HFFc6 (cell line): ENCODE results near the gene KCNE2. TPM values are rescaled to one million over a fixed set of nuclear protein-coding genes. Genes with fewer than 3 reads are reported as not detected.

Experiments used
- DNase-seq: peaks from one replicate; pipeline ENCODE4 v3.0.0-alpha.2; 2018
- H3K27ac Mint-ChIP-seq: 2 replicates; pipeline ENCODE4 v1.8.0; 2020; ENCODE audit warnings: mild to moderate bottlenecking, mixed read lengths
- H3K27me3 Mint-ChIP-seq: 2 replicates; pipeline ENCODE4 v1.8.0; 2021; ENCODE audit warnings: mild to moderate bottlenecking, moderate library complexity, mixed read lengths; ENCODE audit not compliant: insufficient read depth
- H3K36me3 Mint-ChIP-seq: 2 replicates; pipeline ENCODE4 v1.8.0; 2021; ENCODE audit warnings: low read depth, mixed read lengths
- H3K4me1 Mint-ChIP-seq: 2 replicates; pipeline ENCODE4 v1.8.0; 2020; ENCODE audit warnings: low read depth, mixed read lengths
- H3K4me3 Mint-ChIP-seq: 2 replicates; pipeline ENCODE4 v1.8.0; 2020; ENCODE audit warnings: mild to moderate bottlenecking, moderate library complexity, mixed read lengths
- H3K9me3 Mint-ChIP-seq: 2 replicates; pipeline ENCODE4 v1.8.0; 2020; ENCODE audit warnings: mild to moderate bottlenecking, mixed read lengths
- total RNA-seq, 6 experiments: library from RNA; stranded (reverse); fragmentation: NEBNext Ultra II Directional; extraction: Animal tissue kit (Norgen Biotek cat#: 25700); gene quantifications; 2 replicates in 1 of 6; 3 replicates in 5 of 6; pipeline ENCODE4 v1.2.3, GENCODE V29; 2021
- TF ChIP-seq, protein P1 (sequence below): fragments of 200-600 bp; sonication (generic); IDR thresholded peaks from 2 replicates; pipeline ENCODE4 v1.5.0; 2021; ENCODE audit warnings: antibody characterized with exemption, mild to moderate bottlenecking

The KCNE2 gene
- total RNA-seq, 6 experiments from 2014 or later: not detected

- H3K27ac Mint-ChIP-seq: no peak overlapping the region
- H3K27me3 Mint-ChIP-seq: peaks cover 22% of the 10 kb centered on the region
- no peaks in the 10 kb centered on the region for H3K36me3 Mint-ChIP-seq
- TF ChIP-seq, protein P1, sequence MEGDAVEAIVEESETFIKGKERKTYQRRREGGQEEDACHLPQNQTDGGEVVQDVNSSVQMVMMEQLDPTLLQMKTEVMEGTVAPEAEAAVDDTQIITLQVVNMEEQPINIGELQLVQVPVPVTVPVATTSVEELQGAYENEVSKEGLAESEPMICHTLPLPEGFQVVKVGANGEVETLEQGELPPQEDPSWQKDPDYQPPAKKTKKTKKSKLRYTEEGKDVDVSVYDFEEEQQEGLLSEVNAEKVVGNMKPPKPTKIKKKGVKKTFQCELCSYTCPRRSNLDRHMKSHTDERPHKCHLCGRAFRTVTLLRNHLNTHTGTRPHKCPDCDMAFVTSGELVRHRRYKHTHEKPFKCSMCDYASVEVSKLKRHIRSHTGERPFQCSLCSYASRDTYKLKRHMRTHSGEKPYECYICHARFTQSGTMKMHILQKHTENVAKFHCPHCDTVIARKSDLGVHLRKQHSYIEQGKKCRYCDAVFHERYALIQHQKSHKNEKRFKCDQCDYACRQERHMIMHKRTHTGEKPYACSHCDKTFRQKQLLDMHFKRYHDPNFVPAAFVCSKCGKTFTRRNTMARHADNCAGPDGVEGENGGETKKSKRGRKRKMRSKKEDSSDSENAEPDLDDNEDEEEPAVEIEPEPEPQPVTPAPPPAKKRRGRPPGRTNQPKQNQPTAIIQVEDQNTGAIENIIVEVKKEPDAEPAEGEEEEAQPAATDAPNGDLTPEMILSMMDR: no peak
- peaks cover 10% of the 10 kb centered on the region for H3K4me1 Mint-ChIP-seq
- no peaks in the 10 kb centered on the region for H3K9me3 Mint-ChIP-seq
- DNase-seq: no peak
- H3K4me3 Mint-ChIP-seq: no peak overlapping the region
Observed at GRCh38 chr21:34358866-34359265, 4.9 kb upstream of the KCNE2 start.

DNA sequence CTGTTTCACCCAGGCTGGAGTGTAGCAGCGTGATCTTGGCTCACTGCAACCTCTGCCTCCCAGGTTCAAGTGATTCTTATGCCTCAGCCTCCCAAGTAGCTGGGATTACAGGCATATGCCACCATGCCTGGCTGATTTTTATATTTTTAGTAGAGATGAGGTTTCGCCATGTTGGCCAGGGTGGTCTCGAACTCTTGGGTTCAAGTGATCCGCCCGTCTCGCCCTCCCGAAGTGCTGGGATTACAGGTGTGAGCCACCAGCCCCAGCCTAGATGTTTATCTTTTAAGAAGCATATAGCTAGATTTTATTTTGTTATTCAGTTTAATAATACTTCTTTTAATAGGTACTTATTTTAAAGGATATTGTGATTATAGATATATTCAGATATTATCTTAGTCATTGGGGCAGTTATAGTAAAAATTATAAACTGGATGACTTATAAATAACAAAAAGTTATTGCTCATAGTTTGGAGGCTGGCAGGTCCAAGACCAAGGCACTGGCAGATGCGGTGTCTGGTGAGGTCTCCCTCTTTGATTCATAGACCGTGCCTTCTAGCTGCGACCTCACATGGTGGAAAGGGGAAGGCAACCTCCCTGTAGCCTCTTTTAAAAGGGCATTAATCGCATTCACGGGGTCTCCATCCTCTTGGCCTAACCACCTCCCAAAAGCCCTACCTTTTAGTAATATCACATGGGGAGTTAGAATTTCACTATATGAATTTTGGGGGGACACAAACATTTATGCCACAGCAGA is 3.1 kb upstream of the KCNE2 start:
- H3K4me1 Mint-ChIP-seq: peaks cover 10% of the 10 kb centered on the region
- H3K27ac Mint-ChIP-seq: no peak overlapping the region
- no peaks in the 10 kb centered on the region for H3K36me3 Mint-ChIP-seq
- no peaks in the 10 kb centered on the region for H3K9me3 Mint-ChIP-seq
- peaks cover 14% of the 10 kb centered on the region for H3K27me3 Mint-ChIP-seq
- TF ChIP-seq, protein P1: no peak
- H3K4me3 Mint-ChIP-seq: no peak overlapping the region
- DNase-seq: no peak

DNA sequence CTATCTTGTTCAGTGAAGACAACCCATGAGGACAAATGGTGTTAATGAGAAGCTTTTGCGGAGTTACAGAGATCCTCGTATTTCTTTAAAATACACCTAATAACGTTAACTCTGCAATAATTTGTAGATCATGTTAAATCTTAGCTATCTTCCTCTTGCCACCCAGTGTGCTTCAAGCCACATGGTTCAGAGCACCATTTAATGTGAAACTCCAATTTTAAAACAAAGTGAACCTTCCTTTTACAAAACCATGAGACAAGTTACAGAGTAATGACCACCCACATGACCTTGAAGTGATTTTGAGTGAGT is 1.7 kb upstream of the KCNE2 start:
- Mint-ChIP-seq H3K27me3 (peaks cover 3% of the 10 kb centered on the region; the same call in 1 of the 2 replicates), H3K4me1 (peaks cover 10% of the 10 kb centered on the region), H3K36me3 (no peaks in the 10 kb centered on the region), H3K9me3 (no peaks in the 10 kb centered on the region), H3K27ac (no peak overlapping the region), H3K4me3 (no peak overlapping the region; the same call in 1 of the 2 replicates)
- DNase-seq: no peak
- TF ChIP-seq, protein P1: peak; percentile 52; the same call in 1 of the 2 replicates

DNA sequence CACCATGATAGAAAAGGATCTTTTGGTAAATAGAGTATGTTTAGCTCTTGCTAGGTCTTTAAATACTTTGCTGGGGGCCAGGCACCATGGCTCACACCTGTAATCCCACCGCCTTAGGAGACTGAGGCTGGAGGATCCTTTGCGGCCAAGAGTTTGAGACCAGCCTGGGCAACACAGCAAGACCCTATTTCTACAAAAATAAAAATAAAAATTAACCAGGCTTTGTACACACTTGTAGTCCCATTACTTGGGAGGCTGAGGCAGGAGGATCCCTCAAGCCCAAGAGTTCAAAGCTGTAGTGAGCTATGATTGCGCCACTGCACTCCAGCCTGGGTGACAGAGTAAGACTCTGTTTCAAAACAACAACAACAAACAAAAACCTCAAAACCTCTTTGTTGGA is 1.1 kb upstream of the KCNE2 start:
- H3K27me3 Mint-ChIP-seq: peaks cover under 1% of the 10 kb centered on the region; the same call in 1 of the 2 replicates
- H3K27ac Mint-ChIP-seq: no peak overlapping the region
- no peaks in the 10 kb centered on the region for H3K9me3 Mint-ChIP-seq
- no peaks in the 10 kb centered on the region for H3K36me3 Mint-ChIP-seq
- peaks cover 15% of the 10 kb centered on the region for H3K4me1 Mint-ChIP-seq
- H3K4me3 Mint-ChIP-seq: no peak overlapping the region
- TF ChIP-seq, protein P1: no peak
- no peak for DNase-seq

DNA sequence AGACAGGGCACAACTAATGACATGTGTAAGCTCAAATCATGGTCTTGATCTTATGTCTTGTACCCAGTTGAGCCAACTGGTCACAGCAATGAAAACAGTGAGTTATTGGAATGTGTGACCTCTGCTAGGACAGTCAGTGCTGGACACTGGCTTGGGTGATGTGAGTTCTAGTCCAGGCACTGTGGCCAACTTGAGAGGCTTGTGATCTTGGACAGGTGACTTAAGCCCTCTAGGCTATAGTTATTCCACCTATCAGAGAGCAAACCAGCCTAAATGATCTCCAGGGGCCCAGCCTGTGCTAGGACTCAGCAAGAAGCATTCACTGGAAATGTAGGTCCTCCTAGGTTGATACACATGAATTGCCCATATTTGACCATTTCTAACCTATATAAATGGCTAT is 1.1 kb downstream of the KCNE2 start:
- H3K9me3 Mint-ChIP-seq: no peaks in the 10 kb centered on the region
- H3K27me3 Mint-ChIP-seq: peaks cover 2% of the 10 kb centered on the region; the same call in 1 of the 2 replicates
- H3K4me3 Mint-ChIP-seq: no peak overlapping the region
- no peak overlapping the region for H3K27ac Mint-ChIP-seq
- DNase-seq: no peak
- no peaks in the 10 kb centered on the region for H3K36me3 Mint-ChIP-seq
- TF ChIP-seq, protein P1: no peak
- H3K4me1 Mint-ChIP-seq: peaks cover 18% of the 10 kb centered on the region
